GM19239 (cell line): ENCODE results near the gene ABCA13.

Experiments used
- DNase-seq: peaks from one replicate; pipeline ENCODE4 v3.0.0; 2011; ENCODE audit warnings: low spot score; ENCODE audit not compliant: insufficient read length
- FAIRE-seq: peaks from 2 replicates; lab custom pipeline; 2011; peaks lifted over from hg19 to GRCh38; lab: Jason Lieb, UNC

ABCA13 gene

GRCh38 chr7:48610705-48611104, 439.4 kb downstream of the ABCA13 start:
- FAIRE-seq (no peak), DNase-seq (no peak)

GRCh38 chr7:48611993-48612392, 440.7 kb downstream of the ABCA13 start:
- DNase-seq (no peak), FAIRE-seq (no peak)

- DNase-seq (no peak), FAIRE-seq (no peak)
These were observed 446.2 kb downstream of the ABCA13 start for GRCh38 chr7:48617508-48617907.

- FAIRE-seq (no peak), DNase-seq (no peak)
These were observed 446.7 kb downstream of the ABCA13 start for GRCh38 chr7:48617993-48618392.

- no peak for FAIRE-seq
- DNase-seq, result no peak
These were observed 449.8 kb downstream of the ABCA13 start for GRCh38 chr7:48621076-48621475.

GRCh38 chr7:48627164-48627563, 455.9 kb downstream of the ABCA13 start:
- no peak for FAIRE-seq
- DNase-seq, result no peak

GRCh38 chr7:48628793-48629349, 457.6 kb downstream of the ABCA13 start:
- DNase-seq (no peak), FAIRE-seq (no peak)

- FAIRE-seq, result no peak
- DNase-seq, result no peak
These were observed 462.9 kb downstream of the ABCA13 start for GRCh38 chr7:48634116-48634632.

GRCh38 chr7:48635796-48636195, 464.5 kb downstream of the ABCA13 start:
- FAIRE-seq, result no peak
- DNase-seq, result no peak

- FAIRE-seq (no peak), DNase-seq (no peak)
These were observed 465.2 kb downstream of the ABCA13 start for GRCh38 chr7:48636391-48637015.

GRCh38 chr7:48637382-48637781, 466.1 kb downstream of the ABCA13 start:
- FAIRE-seq (no peak), DNase-seq (no peak)

GRCh38 chr7:48638041-48638440, 466.8 kb downstream of the ABCA13 start:
- FAIRE-seq, result no peak
- DNase-seq, result no peak

GRCh38 chr7:48643431-48644013, 472.3 kb downstream of the ABCA13 start:
- FAIRE-seq, result no peak
- no peak for DNase-seq

- no peak for DNase-seq
- FAIRE-seq, result no peak
These were observed 486.9 kb downstream of the ABCA13 start for GRCh38 chr7:48658138-48658537.

- no peak for FAIRE-seq
These were observed 489.1 kb downstream of the ABCA13 start for GRCh38 chr7:48660306-48660870.

GRCh38 chr7:48664241-48664640, 493.0 kb downstream of the ABCA13 start:
- DNase-seq (no peak), FAIRE-seq (no peak)

More at GRCh38 chr7:48660306-48660870, 489.1 kb downstream of the ABCA13 start:
- DNase-seq, result no peak

GRCh38 chr7:48665353-48666135, 494.3 kb downstream of the ABCA13 start:
- no peak for DNase-seq
- FAIRE-seq, result no peak

- no peak for FAIRE-seq
- DNase-seq, result no peak
These were observed 496.1 kb downstream of the ABCA13 start for GRCh38 chr7:48667407-48667806.

GRCh38 chr7:48671656-48672055, 500.4 kb downstream of the ABCA13 start:
- no peak for FAIRE-seq

GRCh38 chr7:48681006-48681405, 509.7 kb downstream of the ABCA13 start:
- DNase-seq, result no peak
- FAIRE-seq, result no peak

More at GRCh38 chr7:48671656-48672055, 500.4 kb downstream of the ABCA13 start:
- no peak for DNase-seq
